Natural killer cell (primary cell): ENCODE data around the gene BCL3. TPM values are rescaled to one million over a fixed set of nuclear protein-coding genes. Genes with fewer than 3 reads are reported as not detected.

Source experiments
- ATAC-seq, 3 donors: fragments of 150-1000 bp in 2 of 3; fragments of 200-7000 bp in 1 of 3; cut with Tn5 transposase; 1 replicate in 1 of 3; 2 replicates in 2 of 3; pipeline ENCODE4 v1.10.0; 2021; ENCODE audit warnings: mild to moderate bottlenecking in 2 of 3, moderate library complexity in 2 of 3
- DNase-seq, 2 donors: peaks; one replicate each; pipeline versions ENCODE4 v3.0.0 to v3.0.0-alpha.2; 2013 to 2021; ENCODE audit warnings: mixed read lengths in 1 of 2
- H3K27ac ChIP-seq: one replicate; pipeline ENCODE4 v1.5.1; 2013; ENCODE audit warnings: mild to moderate bottlenecking, low read length
- H3K27me3 ChIP-seq: one replicate; pipeline ENCODE4 v1.6.1; 2013; ENCODE audit warnings: low read length; ENCODE audit not compliant: control insufficient read depth, insufficient read depth
- H3K36me3 ChIP-seq: one replicate; pipeline ENCODE4 v1.6.1; 2013; ENCODE audit warnings: low read length; ENCODE audit not compliant: control insufficient read depth, insufficient read depth
- H3K4me1 ChIP-seq: one replicate; pipeline ENCODE4 v1.6.1; 2013; ENCODE audit warnings: low read length; ENCODE audit not compliant: control insufficient read depth, insufficient read depth
- H3K4me3 ChIP-seq: one replicate; pipeline ENCODE4 v1.5.1; 2013; ENCODE audit warnings: low read length
- H3K9me3 ChIP-seq: one replicate; pipeline ENCODE4 v1.6.1; 2013; ENCODE audit warnings: low read length; ENCODE audit not compliant: control insufficient read depth, insufficient read depth
- H3K27ac Mint-ChIP-seq, 2 donors: one replicate each; pipeline ENCODE4 v1.8.0; 2022; ENCODE audit warnings: mild to moderate bottlenecking in 2 of 2, mixed read lengths in 2 of 2, moderate library complexity in 1 of 2
- H3K27me3 Mint-ChIP-seq, 2 donors: one replicate each; pipeline ENCODE4 v1.8.0; 2022; ENCODE audit warnings: low read depth in 2 of 2, mixed read lengths in 2 of 2
- H3K36me3 Mint-ChIP-seq: one replicate; pipeline ENCODE4 v1.8.0; 2022; ENCODE audit warnings: mixed read lengths
- H3K4me1 Mint-ChIP-seq, 2 donors: one replicate each; pipeline ENCODE4 v1.8.0; 2022; ENCODE audit warnings: mixed read lengths in 2 of 2
- H3K4me3 Mint-ChIP-seq: one replicate; pipeline ENCODE4 v1.8.0; 2022; ENCODE audit warnings: mild to moderate bottlenecking, moderate library complexity, mixed read lengths
- H3K9me3 Mint-ChIP-seq, 2 donors: one replicate each; pipeline ENCODE4 v1.8.0; 2022; ENCODE audit warnings: mixed read lengths in 2 of 2
- WGBS: methylation state at CpG from one replicate; pipeline ENCODE4 v1.1.7; 2013; ENCODE audit warnings: missing lambda C conversion rate; ENCODE audit not compliant: insufficient coverage; 5-methylcytosine and 5-hydroxymethylcytosine counted together
- intact Hi-C: fragments of 100-400 bp; cut with micrococcal nuclease; formaldehyde crosslinking; loops from one replicate; pipeline ENCODE4 v1.14.2; 2022
- total RNA-seq, 4 donors: library from RNA; stranded (reverse); fragments of 120-200 nt in 1 of 4; gene quantifications; one replicate each; pipeline versions ENCODE4 v1.2.3 to v1.2.4, GENCODE V29; 2013 to 2022
- TF ChIP-seq, protein P1 (sequence below): fragments of 200-600 bp; IDR thresholded peaks from one replicate; pipeline ENCODE4 v1.8.0; 2022; ENCODE audit warnings: antibody characterized with exemption

BCL3 gene
- total RNA-seq, 3 donors from 2014 or later (not counting 1 experiment from before 2014, with no cell fraction given), result 152 to 199 (median 164) TPM

GRCh38 chr19:44702551-44703176, 45.8 kb upstream of the BCL3 start:
- no peak overlapping the region for H3K27ac Mint-ChIP-seq
- ATAC-seq, result no peak
- peaks cover 0 to 5% of the 10 kb centered on the region in 2 donors for H3K27me3 Mint-ChIP-seq

DNA sequence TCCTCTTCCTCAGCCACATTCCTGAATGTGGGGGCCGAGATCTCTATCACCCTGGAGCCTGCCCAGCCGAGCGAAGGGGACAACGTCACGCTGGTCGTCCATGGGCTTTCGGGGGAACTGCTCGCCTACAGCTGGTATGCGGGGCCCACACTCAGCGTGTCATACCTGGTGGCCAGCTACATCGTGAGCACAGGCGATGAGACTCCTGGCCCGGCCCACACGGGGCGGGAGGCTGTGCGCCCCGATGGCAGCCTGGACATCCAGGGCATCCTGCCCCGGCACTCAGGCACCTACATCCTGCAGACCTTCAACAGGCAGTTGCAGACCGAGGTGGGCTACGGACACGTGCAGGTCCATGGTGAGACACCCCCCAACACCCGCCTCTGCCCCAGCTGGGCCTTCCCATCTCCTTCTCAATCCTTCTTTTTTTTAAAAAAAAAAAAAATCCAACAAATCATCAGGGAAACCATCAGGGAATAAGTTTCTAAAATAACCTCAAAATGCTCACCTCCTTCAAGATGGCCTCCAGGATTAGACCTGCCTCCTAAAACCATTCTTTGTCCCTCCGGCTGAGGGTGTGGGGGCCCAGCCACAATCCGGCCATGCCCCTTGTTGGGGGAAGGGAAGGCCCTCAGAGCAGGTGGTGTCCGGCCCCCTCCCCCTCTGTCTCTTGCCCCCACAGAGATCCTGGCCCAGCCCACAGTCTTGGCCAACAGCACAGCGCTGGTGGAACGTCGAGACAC, 45.0 kb upstream of the BCL3 start:
- Mint-ChIP-seq H3K4me1 (no peaks in the 10 kb centered on the region), H3K27ac (no peak overlapping the region), H3K4me3 (no peak overlapping the region), H3K9me3 (no peaks in the 10 kb centered on the region), H3K27me3 (no peaks in the 10 kb centered on the region), H3K36me3 (no peaks in the 10 kb centered on the region)
- H3K36me3 ChIP-seq, result no peaks in the 10 kb centered on the region
- H3K4me1 ChIP-seq, result no peaks in the 10 kb centered on the region
- DNase-seq (no peak), ATAC-seq (no peak)
- intact Hi-C loops, result no loop called here
- 92% methylated on average over 26 of the region's 28 CpGs for WGBS
- TF ChIP-seq, protein P1, sequence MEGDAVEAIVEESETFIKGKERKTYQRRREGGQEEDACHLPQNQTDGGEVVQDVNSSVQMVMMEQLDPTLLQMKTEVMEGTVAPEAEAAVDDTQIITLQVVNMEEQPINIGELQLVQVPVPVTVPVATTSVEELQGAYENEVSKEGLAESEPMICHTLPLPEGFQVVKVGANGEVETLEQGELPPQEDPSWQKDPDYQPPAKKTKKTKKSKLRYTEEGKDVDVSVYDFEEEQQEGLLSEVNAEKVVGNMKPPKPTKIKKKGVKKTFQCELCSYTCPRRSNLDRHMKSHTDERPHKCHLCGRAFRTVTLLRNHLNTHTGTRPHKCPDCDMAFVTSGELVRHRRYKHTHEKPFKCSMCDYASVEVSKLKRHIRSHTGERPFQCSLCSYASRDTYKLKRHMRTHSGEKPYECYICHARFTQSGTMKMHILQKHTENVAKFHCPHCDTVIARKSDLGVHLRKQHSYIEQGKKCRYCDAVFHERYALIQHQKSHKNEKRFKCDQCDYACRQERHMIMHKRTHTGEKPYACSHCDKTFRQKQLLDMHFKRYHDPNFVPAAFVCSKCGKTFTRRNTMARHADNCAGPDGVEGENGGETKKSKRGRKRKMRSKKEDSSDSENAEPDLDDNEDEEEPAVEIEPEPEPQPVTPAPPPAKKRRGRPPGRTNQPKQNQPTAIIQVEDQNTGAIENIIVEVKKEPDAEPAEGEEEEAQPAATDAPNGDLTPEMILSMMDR, result no peak
- H3K27ac ChIP-seq, result no peak overlapping the region
- no peak overlapping the region for H3K4me3 ChIP-seq
- no peaks in the 10 kb centered on the region for H3K27me3 ChIP-seq
- no peaks in the 10 kb centered on the region for H3K9me3 ChIP-seq

More at GRCh38 chr19:44702551-44703176, 45.8 kb upstream of the BCL3 start:
- H3K36me3 Mint-ChIP-seq, result no peaks in the 10 kb centered on the region
- no peaks in the 10 kb centered on the region for H3K9me3 Mint-ChIP-seq
- H3K4me1 Mint-ChIP-seq, result no peaks in the 10 kb centered on the region
- no peak overlapping the region for H3K27ac ChIP-seq
- WGBS, result 87% methylated on average over 17 of the region's 17 CpGs
- no peak for DNase-seq
- no peak overlapping the region for H3K4me3 Mint-ChIP-seq
- TF ChIP-seq, protein P1, result no peak
- H3K36me3 ChIP-seq, result no peaks in the 10 kb centered on the region
- H3K4me3 ChIP-seq, result no peak overlapping the region
- H3K27me3 ChIP-seq, result no peaks in the 10 kb centered on the region
- H3K4me1 ChIP-seq, result no peaks in the 10 kb centered on the region
- intact Hi-C loops, result no loop called here
- H3K9me3 ChIP-seq, result no peaks in the 10 kb centered on the region

- Histone ChIP-seq H3K27ac (no peak overlapping the region), H3K27me3 (no peaks in the 10 kb centered on the region), H3K36me3 (no peaks in the 10 kb centered on the region), H3K4me3 (no peak overlapping the region), H3K9me3 (no peaks in the 10 kb centered on the region), H3K4me1 (peaks cover 2% of the 10 kb centered on the region)
- TF ChIP-seq, protein P1, result no peak
- Mint-ChIP-seq H3K4me3 (no peak overlapping the region), H3K27me3 (no peaks in the 10 kb centered on the region), H3K4me1 (no peaks in the 10 kb centered on the region), H3K9me3 (no peaks in the 10 kb centered on the region), H3K36me3 (no peaks in the 10 kb centered on the region), H3K27ac (no peak overlapping the region)
- 86% methylated on average over 1 of the region's 1 CpG for WGBS
- intact Hi-C loops, result no loop called here
- ATAC-seq (no peak), DNase-seq (no peak)
Measured at GRCh38 chr19:44704982-44705381, 43.5 kb upstream of the BCL3 start.
